Cerebellar cortex (tissue), 1 donor: ENCODE data around the gene LMNA.
"Not testable (repeated sequence)": the region's sequence is repeated elsewhere in the genome, so short reads cannot be mapped to it uniquely, and the experiment has no call there.

Experiments used
- DNase-seq: peaks from one replicate; pipeline ENCODE4 v3.0.0-alpha.2; 2015; ENCODE audit warnings: low spot score

Gene LMNA

GRCh38 chr1:156162430-156163037 lies 48.0 kb downstream of the LMNA start:
- DNase-seq = no peak

DNA sequence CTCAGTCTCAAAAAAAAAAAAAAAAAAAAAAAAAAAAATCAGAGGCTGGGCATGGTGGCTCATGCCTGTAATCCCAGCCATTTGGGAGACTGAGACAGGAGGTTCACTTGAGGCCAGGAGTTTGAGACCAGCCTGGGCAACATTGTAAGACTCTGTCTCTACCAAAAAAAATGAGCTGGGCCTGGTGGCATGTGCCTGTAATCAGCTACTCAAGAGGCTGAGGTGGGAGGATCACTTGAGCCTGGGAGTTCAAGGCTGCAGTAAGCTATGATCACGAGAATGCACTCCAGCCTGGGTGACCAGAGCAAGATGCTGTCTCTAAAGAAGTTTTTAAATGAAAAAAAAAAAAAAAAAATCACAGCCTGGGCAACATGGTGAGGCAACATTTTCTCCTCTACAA lies 49.2 kb downstream of the LMNA start:
- DNase-seq = no peak

DNA sequence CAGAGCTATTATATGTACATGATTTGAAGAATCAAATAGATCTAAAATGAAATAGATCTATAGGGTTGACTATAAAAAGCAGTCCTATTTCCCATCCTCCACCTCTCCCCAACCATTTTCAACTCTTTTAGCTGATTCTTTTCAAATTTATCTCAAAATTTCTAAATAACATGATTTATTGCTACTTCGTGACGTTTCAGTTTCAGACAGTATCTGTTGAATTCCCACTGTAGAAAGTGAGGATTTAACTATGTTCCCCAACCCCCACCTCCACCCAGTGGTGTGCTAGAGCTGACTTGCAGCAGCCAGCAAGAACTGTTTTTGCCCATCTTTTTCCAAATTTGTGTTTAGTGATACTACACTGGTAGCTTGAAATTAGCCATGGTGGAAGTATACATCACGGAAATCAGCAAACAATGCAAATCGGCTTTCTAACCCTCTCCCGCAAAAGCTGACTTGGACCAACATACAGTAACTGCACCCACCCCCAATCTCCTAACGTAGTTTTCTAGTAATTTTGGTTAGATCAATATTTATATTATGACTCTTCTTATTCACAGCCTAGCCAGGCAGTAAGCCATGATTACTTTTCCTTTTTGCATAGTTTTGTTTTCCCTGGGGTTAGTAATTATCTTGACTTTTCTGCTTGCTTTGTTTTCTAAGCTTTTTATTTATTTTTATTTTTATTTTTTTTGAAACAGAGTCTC lies 49.8 kb downstream of the LMNA start:
- DNase-seq = no peak

- DNase-seq = no peak
Measured at GRCh38 chr1:156165083-156165482, 50.6 kb downstream of the LMNA start.

DNA sequence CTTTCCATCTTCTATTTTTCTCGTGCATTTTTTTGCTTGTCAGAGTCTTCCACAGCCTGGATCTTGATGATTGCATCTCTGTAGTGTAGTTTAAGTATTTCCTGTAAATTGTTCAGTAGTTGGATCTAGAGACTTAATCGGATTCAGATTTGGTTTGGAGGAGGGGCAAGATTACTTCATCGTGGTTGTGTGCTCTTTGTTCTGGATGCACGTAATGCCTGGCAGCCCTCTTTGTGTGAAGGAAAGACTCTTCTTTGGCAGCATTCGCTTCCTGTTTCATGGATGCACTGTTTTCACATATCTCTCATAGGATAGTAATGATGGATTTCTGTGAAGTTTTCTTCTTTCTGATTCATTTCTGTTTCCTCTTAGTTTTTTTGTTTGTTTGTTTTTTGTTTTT lies 53.0 kb downstream of the LMNA start:
- no peak for DNase-seq

DNA sequence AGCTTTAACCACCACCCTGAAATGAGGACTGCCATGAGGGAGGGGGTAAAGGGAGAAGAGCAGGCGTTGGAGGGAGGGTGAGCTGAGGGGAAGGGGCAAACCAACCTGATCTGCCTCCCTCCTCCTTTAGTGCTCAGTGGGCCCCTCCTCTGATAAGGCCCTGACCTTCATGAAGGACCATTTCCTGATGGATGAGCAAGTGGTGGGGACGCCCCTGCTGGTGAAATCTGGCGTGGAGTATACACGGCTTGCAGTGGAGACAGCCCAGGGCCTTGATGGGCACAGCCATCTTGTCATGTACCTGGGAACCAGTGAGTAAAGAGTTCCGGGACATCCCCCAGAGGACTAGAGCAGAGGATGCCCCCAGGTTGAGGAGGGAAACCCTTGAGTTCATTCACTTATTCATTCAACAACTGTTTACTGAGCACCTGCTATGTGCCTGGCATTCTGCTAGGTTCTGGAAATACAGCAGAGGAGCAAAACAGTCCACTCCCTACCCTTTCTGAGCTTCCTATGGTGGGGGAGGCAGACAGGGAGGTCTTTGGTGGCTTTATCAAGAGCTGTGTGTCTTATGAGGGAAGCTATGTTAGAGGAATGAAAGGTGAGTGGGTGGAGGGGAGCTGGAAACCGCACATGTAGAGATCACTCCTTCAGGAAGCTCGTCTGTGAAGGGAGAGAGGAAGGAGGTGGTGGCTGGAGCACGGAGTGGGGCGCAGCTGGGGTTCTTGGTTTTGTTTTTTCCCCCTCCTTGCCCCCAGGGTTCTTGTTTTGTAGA lies 58.4 kb downstream of the LMNA start:
- no peak for DNase-seq

DNA sequence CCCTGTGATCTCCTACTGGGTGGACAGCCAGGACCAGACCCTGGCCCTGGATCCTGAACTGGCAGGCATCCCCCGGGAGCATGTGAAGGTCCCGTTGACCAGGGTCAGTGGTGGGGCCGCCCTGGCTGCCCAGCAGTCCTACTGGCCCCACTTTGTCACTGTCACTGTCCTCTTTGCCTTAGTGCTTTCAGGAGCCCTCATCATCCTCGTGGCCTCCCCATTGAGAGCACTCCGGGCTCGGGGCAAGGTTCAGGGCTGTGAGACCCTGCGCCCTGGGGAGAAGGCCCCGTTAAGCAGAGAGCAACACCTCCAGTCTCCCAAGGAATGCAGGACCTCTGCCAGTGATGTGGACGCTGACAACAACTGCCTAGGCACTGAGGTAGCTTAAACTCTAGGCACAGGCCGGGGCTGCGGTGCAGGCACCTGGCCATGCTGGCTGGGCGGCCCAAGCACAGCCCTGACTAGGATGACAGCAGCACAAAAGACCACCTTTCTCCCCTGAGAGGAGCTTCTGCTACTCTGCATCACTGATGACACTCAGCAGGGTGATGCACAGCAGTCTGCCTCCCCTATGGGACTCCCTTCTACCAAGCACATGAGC lies 62.2 kb downstream of the LMNA start:
- DNase-seq = no peak

DNA sequence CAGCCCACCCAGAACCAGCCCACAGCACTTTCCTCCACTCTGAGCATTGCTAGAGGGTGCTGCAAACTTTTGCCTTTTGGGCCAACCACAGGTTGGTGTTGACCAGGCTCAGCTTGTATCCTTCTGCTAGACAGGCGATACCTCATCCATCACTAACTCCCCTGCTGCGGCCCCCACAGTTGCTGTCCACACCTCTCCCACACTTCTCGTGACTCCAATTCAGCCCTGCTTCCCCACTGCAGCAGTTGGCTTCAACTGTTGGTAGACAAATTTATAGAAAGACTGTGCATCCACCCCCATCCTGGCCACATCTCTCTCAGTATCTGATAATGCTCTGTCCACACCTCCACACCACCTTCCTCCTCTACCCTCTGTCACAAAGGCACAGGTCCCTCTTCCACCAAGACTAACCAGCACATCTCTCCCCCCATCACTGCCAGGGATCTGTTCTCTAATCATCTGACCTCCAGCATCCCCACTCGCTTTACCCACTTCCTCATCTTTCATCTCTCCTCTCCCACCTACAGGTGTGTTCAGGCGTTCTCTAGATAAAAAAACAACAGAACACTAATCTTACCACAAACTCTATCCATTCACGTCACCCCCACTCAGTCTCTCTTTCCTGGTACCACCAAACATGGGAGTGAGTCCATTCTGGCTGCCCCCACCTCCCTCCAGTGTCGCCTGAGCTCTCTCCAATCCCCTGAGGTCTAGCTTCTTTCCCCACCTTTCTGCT lies 63.6 kb downstream of the LMNA start:
- DNase-seq = no peak

DNA sequence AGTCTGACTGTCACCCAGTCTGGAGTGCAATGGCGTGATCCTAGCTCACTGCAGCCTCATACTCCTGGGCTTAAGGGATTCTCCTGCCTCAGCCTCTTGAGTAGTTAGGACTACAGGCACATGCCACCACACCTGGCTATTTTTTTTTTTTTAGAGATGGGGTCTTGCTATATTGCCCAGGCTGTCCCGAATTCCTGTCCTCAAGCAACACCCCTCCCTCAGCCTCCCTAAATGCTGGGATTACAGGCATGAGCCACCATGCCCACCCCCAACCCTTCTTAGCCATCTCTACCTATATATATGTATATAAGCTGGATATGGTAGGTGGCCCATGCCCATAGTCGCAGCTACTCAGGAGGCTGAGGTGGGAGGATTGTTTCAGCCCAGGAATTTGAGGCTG lies 66.0 kb downstream of the LMNA start:
- DNase-seq = no peak

GRCh38 chr1:156181391-156181924 lies 66.9 kb downstream of the LMNA start:
- not testable (repeated sequence) for DNase-seq

DNA sequence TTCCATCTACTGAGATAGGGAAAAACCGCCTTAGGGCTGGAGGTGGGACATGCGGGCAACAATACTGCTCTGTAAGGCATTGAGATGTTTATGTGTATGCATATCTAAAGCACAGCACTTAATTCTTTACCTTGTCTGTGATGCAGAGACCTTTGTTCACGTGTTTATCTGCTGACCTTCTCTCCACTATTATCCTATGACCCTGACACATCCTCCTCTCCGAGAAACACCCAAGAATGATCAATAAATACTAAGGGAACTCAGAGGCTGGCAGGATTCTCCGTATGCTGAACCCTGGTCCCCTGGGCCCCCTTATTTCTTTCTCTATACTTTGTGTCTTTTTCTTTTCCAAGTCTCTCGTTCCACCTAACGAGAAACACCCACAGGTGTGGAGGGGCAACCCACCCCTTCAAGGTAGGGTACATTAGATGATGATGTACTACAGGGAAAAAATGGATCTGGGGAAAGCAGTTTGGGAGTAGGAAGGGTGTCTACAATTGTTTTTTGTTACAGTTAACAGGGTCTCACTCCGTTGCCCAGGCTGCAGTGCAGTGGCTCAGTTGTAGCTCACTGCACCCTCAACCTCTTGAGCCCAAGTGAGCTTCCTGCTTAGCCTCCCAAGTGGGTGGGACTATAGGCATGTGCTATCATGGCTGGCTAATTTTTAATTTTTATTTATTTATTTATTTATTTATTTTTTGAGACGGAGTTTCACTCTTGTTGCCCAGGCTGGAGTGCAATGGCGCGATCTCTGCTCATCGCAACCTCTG lies 67.7 kb downstream of the LMNA start:
- not testable (repeated sequence) for DNase-seq

DNA sequence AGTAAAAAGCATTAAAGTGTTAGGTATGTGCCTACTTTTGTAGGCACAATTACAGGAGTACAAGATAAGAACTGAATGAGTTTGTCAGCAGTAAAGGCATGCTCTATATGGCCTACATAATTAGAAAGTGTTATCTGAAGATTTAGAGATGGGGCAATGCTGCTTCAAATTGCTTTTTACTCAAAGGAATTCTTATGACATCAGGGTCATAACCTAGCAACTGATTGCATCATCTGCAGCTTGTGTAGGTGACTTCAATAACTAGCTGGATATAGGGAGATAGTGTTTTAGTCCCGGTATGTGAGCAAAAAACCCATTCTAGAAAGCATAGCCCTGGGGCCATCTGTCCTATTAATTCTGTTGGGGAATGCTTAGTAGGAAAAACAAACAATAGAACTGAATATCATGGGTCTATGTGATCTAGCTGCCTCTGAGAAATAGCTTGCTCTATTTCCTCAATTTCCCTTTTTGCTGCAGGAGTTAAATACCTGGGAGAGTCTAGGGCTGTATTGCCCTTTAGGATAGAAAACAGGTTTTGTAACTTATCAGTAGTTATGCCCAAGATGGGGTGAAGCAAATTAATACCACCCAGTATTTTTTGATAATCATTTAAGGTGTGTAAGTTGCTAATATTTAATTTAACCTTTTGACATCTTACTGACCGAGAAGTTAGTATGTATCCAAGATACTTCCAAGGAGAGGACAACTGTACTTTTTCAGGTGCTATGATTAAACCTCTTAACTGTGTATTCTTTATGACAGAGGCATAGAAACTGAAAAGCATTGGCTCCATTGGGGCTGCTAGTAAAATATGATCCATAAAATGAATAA lies 72.1 kb downstream of the LMNA start:
- DNase-seq = not testable (repeated sequence)
